ENCODE measurements around the gene TUBGCP2.

GRCh38 chr10:133324198-133324792 lies 15.6 kb upstream of the TUBGCP2 start:
- no peak for TF ChIP-seq CTCF (conservative IDR thresholded peaks at IDR 0.05; ENCODE audit: low read length)
- TF ChIP-seq EZH2phosphoT487 (IDR thresholded peaks at IDR 0.05; ENCODE audit: borderline replicate concordance): no peak

All from Loucy (cell line).